ENCODE measurements around the gene SGSM2. TPM values are rescaled to one million over a fixed set of nuclear protein-coding genes. Genes with fewer than 3 reads are reported as not detected.

SGSM2 gene
- total and polyA plus RNA-seq, 2 of the 13 experiments (the other 11 are each of a cell fraction or from before 2014, with no cell fraction given) = 30.4 to 51.3 TPM

GRCh38 chr17:2391597-2392251 is 54.4 kb downstream of the SGSM2 start:
- FAIRE-seq (no peak), ATAC-seq (no peak; the same call in 2 of the 3 replicates), DNase-seq (ENCODE audit: low spot score) (no peak)
- peak overlapping the region; percentile 75 for H3K9ac ChIP-seq (ENCODE audit: insufficient read depth, low read depth, low read length)
- intact Hi-C loops (cut with micrococcal nuclease; ENCODE audit: unreplicated experiment) (loop anchor here (1.0 kb wide), 1 partner anchor 10 kb away; the partner anchor contains the start of gene MNT), in situ Hi-C loops (cut with HindIII; ENCODE audit: extremely low pct_ligation_motif_present, low pct_unique_long_range_greater_than_20kb) (no loop called here)
- H3K4me1 ChIP-seq (ENCODE audit: insufficient read depth, low read length) = peaks cover 36% of the 10 kb centered on the region
- H3K27me3 ChIP-seq (ENCODE audit: control insufficient read depth in 1 of 2, insufficient read depth in 2 of 2, low read length in 2 of 2) = no peaks in the 10 kb centered on the region
- peak overlapping the region; percentile 94 for H3K4me2 ChIP-seq (ENCODE audit: low read depth, low read length)
- ChIA-PET POLR2A (interaction anchor here (0.7 to 2.9 kb wide), 4 partner anchors 9 to 55 kb away, joined by 3 to 10 read pairs (median 3); partner anchors contain the start of genes SGSM2 and TSR1), CTCF (ENCODE audit: low intra/inter-chr PET ratio, low total read pairs) (no interaction called here)
- H3K9me3 ChIP-seq (ENCODE audit: low read length) = no peaks in the 10 kb centered on the region
- no TSS peak for BruUV-seq (replicated peaks)
- H3K27ac ChIP-seq (ENCODE audit: extremely low read length, insufficient read depth, low read length) = peak overlapping the region; percentile 69
- peaks cover 32% of the 10 kb centered on the region for H4K20me1 ChIP-seq (ENCODE audit: insufficient read depth, low read length)
- H2AFZ ChIP-seq (ENCODE audit: low read length) = no peak overlapping the region
- H3K79me2 ChIP-seq (ENCODE audit: insufficient read depth, low read length) = peaks cover 17% of the 10 kb centered on the region
- H3K36me3 ChIP-seq (replicated peaks in 1 of 2; ENCODE audit: control insufficient read depth in 1 of 2, insufficient read depth in 2 of 2, low read length in 2 of 2) = peaks cover 4 to 12% of the 10 kb centered on the region in 2 experiments; a peak in 2 of 5 replicates
- 63% methylated on average over 18 of the region's 18 CpGs for WGBS (ENCODE audit: low lambda C conversion rate)
- H3K4me3 ChIP-seq (replicated peaks in 1 of 3; ENCODE audit: insufficient read depth in 1 of 3, low read depth in 2 of 3, low read length in 3 of 3) = peak overlapping the region; percentile 50 to 72 (median 62); a peak in 5 of 6 replicates
- TF ChIP-seq SP4 (CRISPR knock-in tag; IDR thresholded peaks at IDR 0.05) (peak; percentile 29), IRX3 (CRISPR knock-in tag; IDR thresholded peaks at IDR 0.05; ENCODE audit: borderline replicate concordance, low read depth) (no peak), ZFYVE20 (CRISPR knock-in tag; IDR thresholded peaks at IDR 0.05; ENCODE audit: borderline replicate concordance, low read depth) (no peak), ZNF430 (CRISPR knock-in tag; IDR thresholded peaks at IDR 0.05) (0 out of 2 replicates have a peak, but pooled peaks have one; percentile 55), ZFP37 (CRISPR knock-in tag; IDR thresholded peaks at IDR 0.05; ENCODE audit: borderline replicate concordance) (no peak), IKZF4 (CRISPR knock-in tag; IDR thresholded peaks at IDR 0.05; ENCODE audit: borderline replicate concordance, low read depth, not compliant biosample characterization) (no peak), ETV5 (CRISPR knock-in tag; IDR thresholded peaks at IDR 0.05; ENCODE audit: borderline replicate concordance) (0 out of 2 replicates have a peak, but pooled peaks have one; percentile 18), MXD1 (CRISPR knock-in tag; IDR thresholded peaks at IDR 0.05) (no peak)
- TF ChIP-seq, protein P1, sequence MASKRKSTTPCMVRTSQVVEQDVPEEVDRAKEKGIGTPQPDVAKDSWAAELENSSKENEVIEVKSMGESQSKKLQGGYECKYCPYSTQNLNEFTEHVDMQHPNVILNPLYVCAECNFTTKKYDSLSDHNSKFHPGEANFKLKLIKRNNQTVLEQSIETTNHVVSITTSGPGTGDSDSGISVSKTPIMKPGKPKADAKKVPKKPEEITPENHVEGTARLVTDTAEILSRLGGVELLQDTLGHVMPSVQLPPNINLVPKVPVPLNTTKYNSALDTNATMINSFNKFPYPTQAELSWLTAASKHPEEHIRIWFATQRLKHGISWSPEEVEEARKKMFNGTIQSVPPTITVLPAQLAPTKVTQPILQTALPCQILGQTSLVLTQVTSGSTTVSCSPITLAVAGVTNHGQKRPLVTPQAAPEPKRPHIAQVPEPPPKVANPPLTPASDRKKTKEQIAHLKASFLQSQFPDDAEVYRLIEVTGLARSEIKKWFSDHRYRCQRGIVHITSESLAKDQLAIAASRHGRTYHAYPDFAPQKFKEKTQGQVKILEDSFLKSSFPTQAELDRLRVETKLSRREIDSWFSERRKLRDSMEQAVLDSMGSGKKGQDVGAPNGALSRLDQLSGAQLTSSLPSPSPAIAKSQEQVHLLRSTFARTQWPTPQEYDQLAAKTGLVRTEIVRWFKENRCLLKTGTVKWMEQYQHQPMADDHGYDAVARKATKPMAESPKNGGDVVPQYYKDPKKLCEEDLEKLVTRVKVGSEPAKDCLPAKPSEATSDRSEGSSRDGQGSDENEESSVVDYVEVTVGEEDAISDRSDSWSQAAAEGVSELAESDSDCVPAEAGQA (IDR thresholded peaks at IDR 0.05; ENCODE audit: low read depth) = no peak
- TF ChIP-seq, protein P1 (CRISPR knock-in tag; IDR thresholded peaks at IDR 0.05; ENCODE audit: borderline replicate concordance) = no peak
- TF ChIP-seq, protein P2, sequence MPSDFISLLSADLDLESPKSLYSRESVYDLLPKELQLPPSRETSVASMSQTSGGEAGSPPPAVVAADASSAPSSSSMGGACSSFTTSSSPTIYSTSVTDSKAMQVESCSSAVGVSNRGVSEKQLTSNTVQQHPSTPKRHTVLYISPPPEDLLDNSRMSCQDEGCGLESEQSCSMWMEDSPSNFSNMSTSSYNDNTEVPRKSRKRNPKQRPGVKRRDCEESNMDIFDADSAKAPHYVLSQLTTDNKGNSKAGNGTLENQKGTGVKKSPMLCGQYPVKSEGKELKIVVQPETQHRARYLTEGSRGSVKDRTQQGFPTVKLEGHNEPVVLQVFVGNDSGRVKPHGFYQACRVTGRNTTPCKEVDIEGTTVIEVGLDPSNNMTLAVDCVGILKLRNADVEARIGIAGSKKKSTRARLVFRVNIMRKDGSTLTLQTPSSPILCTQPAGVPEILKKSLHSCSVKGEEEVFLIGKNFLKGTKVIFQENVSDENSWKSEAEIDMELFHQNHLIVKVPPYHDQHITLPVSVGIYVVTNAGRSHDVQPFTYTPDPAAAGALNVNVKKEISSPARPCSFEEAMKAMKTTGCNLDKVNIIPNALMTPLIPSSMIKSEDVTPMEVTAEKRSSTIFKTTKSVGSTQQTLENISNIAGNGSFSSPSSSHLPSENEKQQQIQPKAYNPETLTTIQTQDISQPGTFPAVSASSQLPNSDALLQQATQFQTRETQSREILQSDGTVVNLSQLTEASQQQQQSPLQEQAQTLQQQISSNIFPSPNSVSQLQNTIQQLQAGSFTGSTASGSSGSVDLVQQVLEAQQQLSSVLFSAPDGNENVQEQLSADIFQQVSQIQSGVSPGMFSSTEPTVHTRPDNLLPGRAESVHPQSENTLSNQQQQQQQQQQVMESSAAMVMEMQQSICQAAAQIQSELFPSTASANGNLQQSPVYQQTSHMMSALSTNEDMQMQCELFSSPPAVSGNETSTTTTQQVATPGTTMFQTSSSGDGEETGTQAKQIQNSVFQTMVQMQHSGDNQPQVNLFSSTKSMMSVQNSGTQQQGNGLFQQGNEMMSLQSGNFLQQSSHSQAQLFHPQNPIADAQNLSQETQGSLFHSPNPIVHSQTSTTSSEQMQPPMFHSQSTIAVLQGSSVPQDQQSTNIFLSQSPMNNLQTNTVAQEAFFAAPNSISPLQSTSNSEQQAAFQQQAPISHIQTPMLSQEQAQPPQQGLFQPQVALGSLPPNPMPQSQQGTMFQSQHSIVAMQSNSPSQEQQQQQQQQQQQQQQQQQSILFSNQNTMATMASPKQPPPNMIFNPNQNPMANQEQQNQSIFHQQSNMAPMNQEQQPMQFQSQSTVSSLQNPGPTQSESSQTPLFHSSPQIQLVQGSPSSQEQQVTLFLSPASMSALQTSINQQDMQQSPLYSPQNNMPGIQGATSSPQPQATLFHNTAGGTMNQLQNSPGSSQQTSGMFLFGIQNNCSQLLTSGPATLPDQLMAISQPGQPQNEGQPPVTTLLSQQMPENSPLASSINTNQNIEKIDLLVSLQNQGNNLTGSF (CRISPR knock-in tag; IDR thresholded peaks at IDR 0.05) = no peak

Measured in HepG2 (cell line).